Retinal pigment epithelial cell (primary cell): Measurements from ENCODE around the gene FILIP1.

Source experiments
- DNase-seq: peaks from one replicate; pipeline ENCODE4 v3.0.0-alpha.2; 2010; ENCODE audit warnings: low read depth
- H3K4me3 ChIP-seq: 2 replicates; pipeline ENCODE4 v1.5.1; 2011; ENCODE audit warnings: mild to moderate bottlenecking, low read length, control low read depth, moderate library complexity
- TF ChIP-seq, protein P1 (sequence below): conservative IDR thresholded peaks from 2 replicates; pipeline ENCODE4 v1.5.1; 2011; ENCODE audit warnings: low read depth, low read length, control low read depth, inconsistent platforms

Gene FILIP1

DNA sequence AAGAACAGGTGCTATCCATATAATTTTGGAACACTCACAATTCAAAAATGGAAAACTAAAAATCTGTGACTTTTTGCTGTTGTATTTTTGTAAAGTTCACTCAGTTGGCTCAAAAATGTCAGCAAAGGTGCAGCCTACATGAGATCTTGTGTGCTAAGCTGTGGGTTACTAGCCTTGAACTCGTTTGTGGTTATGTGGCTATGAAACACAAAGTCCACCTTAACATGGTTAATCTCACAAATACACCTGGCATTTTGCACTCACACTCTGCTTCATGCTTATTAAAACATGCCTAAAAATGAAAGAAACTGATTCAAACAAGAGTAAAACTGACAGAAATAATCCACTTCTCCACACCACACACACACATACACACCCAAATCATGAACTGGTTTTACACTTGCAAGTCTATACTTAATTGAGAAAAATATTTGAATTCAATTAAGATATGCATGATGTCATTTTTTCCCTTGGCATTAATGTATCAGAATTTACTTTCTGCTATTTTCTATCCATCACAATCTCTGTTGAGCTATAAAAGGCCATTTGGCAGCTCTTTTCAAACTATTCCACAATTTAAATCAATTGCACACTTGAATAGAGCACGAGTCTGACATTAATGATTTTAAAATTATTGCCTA lies 186.1 kb downstream of the FILIP1 start:
- DNase-seq: no peak
- no peak overlapping the region for H3K4me3 ChIP-seq
- TF ChIP-seq, protein P1, sequence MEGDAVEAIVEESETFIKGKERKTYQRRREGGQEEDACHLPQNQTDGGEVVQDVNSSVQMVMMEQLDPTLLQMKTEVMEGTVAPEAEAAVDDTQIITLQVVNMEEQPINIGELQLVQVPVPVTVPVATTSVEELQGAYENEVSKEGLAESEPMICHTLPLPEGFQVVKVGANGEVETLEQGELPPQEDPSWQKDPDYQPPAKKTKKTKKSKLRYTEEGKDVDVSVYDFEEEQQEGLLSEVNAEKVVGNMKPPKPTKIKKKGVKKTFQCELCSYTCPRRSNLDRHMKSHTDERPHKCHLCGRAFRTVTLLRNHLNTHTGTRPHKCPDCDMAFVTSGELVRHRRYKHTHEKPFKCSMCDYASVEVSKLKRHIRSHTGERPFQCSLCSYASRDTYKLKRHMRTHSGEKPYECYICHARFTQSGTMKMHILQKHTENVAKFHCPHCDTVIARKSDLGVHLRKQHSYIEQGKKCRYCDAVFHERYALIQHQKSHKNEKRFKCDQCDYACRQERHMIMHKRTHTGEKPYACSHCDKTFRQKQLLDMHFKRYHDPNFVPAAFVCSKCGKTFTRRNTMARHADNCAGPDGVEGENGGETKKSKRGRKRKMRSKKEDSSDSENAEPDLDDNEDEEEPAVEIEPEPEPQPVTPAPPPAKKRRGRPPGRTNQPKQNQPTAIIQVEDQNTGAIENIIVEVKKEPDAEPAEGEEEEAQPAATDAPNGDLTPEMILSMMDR: no peak

GRCh38 chr6:75306064-75306463 lies 187.5 kb downstream of the FILIP1 start:
- no peak overlapping the region for H3K4me3 ChIP-seq
- no peak for DNase-seq
- TF ChIP-seq, protein P1: no peak

DNA sequence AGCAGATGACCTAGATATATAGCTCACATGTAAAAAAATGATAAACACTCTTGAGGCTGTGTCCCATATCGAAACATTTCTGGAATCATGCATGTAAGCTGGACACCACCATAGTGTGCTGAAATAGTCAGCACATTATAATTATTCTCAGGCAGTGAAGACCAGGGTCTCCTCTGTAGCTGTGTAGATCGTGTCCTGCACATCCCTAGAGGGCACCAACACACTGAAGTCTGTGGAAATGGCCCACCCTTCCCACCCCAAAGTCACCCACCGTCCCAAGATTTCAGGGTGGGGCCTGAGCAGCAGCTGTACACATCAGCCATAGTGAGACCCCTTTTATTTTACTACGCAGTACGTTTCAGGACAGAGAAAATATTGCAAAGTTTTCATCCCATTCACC lies 188.0 kb downstream of the FILIP1 start:
- TF ChIP-seq, protein P1: no peak
- no peak for DNase-seq
- no peak overlapping the region for H3K4me3 ChIP-seq

- no peak overlapping the region for H3K4me3 ChIP-seq
- TF ChIP-seq, protein P1: no peak
- no peak for DNase-seq
Observed at GRCh38 chr6:75302280-75302679, 191.3 kb downstream of the FILIP1 start.

DNA sequence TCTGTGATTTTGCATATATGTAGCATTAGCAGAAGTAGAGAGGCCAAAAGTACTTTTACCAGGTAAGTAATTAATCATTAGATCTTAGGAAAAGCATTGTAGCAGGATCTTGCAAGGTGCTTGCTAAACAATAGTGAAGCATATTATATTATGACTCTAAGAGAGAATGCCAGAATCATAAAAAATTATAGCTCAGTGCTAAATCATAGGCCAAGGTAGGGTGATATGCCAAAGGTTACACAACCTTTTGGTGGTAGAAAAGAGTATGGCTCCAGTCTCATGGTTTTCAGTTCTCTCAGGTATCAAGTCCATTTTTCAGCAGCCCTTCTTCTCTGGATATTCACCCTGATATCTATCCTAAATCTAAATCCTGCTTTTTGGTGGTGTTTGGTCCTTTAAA lies 192.1 kb downstream of the FILIP1 start:
- no peak overlapping the region for H3K4me3 ChIP-seq
- DNase-seq: no peak
- TF ChIP-seq, protein P1: no peak

DNA sequence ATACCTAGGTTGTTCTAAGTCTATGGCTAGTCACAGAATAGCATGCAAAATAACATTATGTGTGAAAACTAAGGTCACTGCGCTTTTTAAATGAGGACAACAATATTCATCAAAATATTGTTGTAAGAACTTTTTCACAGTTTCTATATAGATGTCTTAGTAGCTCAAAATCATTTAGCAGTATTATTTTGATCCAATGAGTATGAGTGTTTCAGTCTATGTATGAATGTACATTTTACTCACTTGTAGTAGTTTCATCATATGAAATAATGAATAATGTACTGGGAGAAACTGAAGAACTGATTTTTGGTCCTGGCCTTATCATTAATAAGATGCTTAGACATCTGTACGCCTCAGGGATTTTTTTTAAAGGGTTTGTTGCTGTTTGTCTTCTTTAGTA lies 192.5 kb downstream of the FILIP1 start:
- DNase-seq: no peak

DNA sequence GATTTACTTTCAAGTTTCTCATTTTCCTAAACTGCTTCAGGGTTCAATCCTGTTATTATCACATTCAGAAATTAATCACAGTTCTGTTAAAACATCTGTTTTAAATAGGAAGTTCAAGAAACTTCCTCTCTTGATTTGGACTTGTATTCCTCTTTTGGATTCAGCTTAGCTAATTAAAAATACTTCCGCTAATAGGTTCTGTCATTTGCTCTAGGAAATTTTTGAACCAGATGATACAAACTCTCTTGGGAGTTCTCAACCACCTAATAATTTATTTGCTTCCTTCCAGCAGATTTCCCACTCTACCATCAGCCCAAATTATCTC lies 193.1 kb downstream of the FILIP1 start:
- DNase-seq: no peak
- TF ChIP-seq, protein P1: no peak
- no peak overlapping the region for H3K4me3 ChIP-seq

More for the DNA sequence above, 192.5 kb downstream of the FILIP1 start:
- no peak overlapping the region for H3K4me3 ChIP-seq
- TF ChIP-seq, protein P1: no peak
